WTC11 (cell line): ENCODE measurements around the gene SLC27A5. TPM values are rescaled to one million over a fixed set of nuclear protein-coding genes. Genes with fewer than 3 reads are reported as not detected.
A peak's percentile ranks its signal among the peaks of the same experiment; 100 is the strongest.

Experiments
- ATAC-seq: fragments of 200-7000 bp; cut with Tn5 transposase; 2 replicates; pipeline ENCODE4 v1.10.0; 2021; ENCODE audit warnings: mild to moderate bottlenecking, moderate library complexity
- CTCF ChIA-PET: fragments of 300-600 bp; sonication (Branson Sonifier 250); formaldehyde crosslinking; loops from one replicate; lab custom pipeline; 2021; ENCODE audit warnings: antibody characterized with exemption; lab: Charles Lee
- POLR2A ChIA-PET: fragments of 350-600 bp; sonication (Branson Sonifier 250); formaldehyde crosslinking; loops from one replicate; lab custom pipeline; 2021; ENCODE audit warnings: antibody characterized with exemption; lab: Charles Lee
- DNase-seq: peaks from one replicate; pipeline ENCODE4 v3.0.0; 2021; ENCODE audit warnings: low spot score
- H3K27ac Mint-ChIP-seq: 2 replicates; pipeline ENCODE4 v1.8.0; 2021; ENCODE audit warnings: mixed read lengths
- H3K27me3 Mint-ChIP-seq: 2 replicates; pipeline ENCODE4 v1.8.0; 2021; ENCODE audit warnings: low read depth, mild to moderate bottlenecking, moderate library complexity, mixed read lengths
- H3K36me3 Mint-ChIP-seq: 2 replicates; pipeline ENCODE4 v1.8.0; 2021; ENCODE audit warnings: mixed read lengths
- H3K4me1 Mint-ChIP-seq: 2 replicates; pipeline ENCODE4 v1.8.0; 2022; ENCODE audit warnings: mixed read lengths
- H3K4me3 Mint-ChIP-seq: 2 replicates; pipeline ENCODE4 v1.8.0; 2021; ENCODE audit warnings: mild to moderate bottlenecking, moderate library complexity, mixed read lengths
- H3K9me3 Mint-ChIP-seq: 2 replicates; pipeline ENCODE4 v1.8.0; 2021; ENCODE audit warnings: mixed read lengths
- CBFB ChIP-seq: sonication (generic); formaldehyde crosslinking; IDR thresholded peaks from 2 replicates; pipeline ENCODE4 v1.8.1; 2022; ENCODE audit warnings: mild to moderate bottlenecking, low read depth, missing genetic modification reagents
- EMX1 ChIP-seq: fragments of 250-450 bp; sonication (Bioruptor Pico); IDR thresholded peaks from 2 replicates; pipeline ENCODE4 v1.8.0; 2021; ENCODE audit warnings: mild to moderate bottlenecking
- ESRRA ChIP-seq: sonication (generic); formaldehyde crosslinking; IDR thresholded peaks from 2 replicates; pipeline ENCODE4 v1.8.1; 2022; ENCODE audit warnings: mild to moderate bottlenecking, missing genetic modification reagents, borderline replicate concordance
- ETV6 ChIP-seq: sonication (generic); formaldehyde crosslinking; IDR thresholded peaks from 2 replicates; pipeline ENCODE4 v1.8.1; 2022; ENCODE audit warnings: mild to moderate bottlenecking, missing genetic modification reagents
- FOXJ3 ChIP-seq: sonication (generic); formaldehyde crosslinking; IDR thresholded peaks from 2 replicates; pipeline ENCODE4 v1.9.0; 2021; ENCODE audit warnings: missing genetic modification reagents, mild to moderate bottlenecking, borderline replicate concordance
- GTF2I ChIP-seq: fragments of 250-450 bp; sonication (Bioruptor Pico); conservative IDR thresholded peaks from 2 replicates; pipeline ENCODE4 v1.4.0; 2021; ENCODE audit warnings: mild to moderate bottlenecking
- NFE2L1 ChIP-seq: sonication (generic); formaldehyde crosslinking; IDR thresholded peaks from 2 replicates; pipeline ENCODE4 v1.8.1; 2023; ENCODE audit warnings: missing genetic modification reagents
- NR2C2 ChIP-seq: sonication (generic); formaldehyde crosslinking; IDR thresholded peaks from 2 replicates; pipeline ENCODE4 v1.8.0; 2022; ENCODE audit warnings: mild to moderate bottlenecking, missing genetic modification reagents
- SMAD3 ChIP-seq: sonication (generic); formaldehyde crosslinking; IDR thresholded peaks from 2 replicates; pipeline ENCODE4 v1.8.0; 2022; ENCODE audit warnings: missing genetic modification reagents, mild to moderate bottlenecking, borderline replicate concordance
- SMAD4 ChIP-seq: sonication (generic); formaldehyde crosslinking; IDR thresholded peaks from 2 replicates; pipeline ENCODE4 v1.8.0; 2022; ENCODE audit warnings: mild to moderate bottlenecking, missing genetic modification reagents
- TCF7 ChIP-seq: sonication (generic); formaldehyde crosslinking; IDR thresholded peaks from 2 replicates; pipeline ENCODE4 v1.8.0; 2022; ENCODE audit warnings: mild to moderate bottlenecking, low read depth, missing genetic modification reagents, moderate library complexity
- TP53 ChIP-seq: sonication (generic); formaldehyde crosslinking; IDR thresholded peaks from 2 replicates; pipeline ENCODE4 v1.8.1; 2023; ENCODE audit warnings: mild to moderate bottlenecking, missing genetic modification reagents
- ZBTB21 ChIP-seq: sonication (generic); formaldehyde crosslinking; IDR thresholded peaks from 2 replicates; pipeline ENCODE4 v1.8.1; 2023; ENCODE audit warnings: mild to moderate bottlenecking, missing genetic modification reagents, borderline replicate concordance
- ZNF232 ChIP-seq: sonication (generic); formaldehyde crosslinking; IDR thresholded peaks from 2 replicates; pipeline ENCODE4 v1.8.0; 2022; ENCODE audit warnings: mild to moderate bottlenecking, missing genetic modification reagents
- ZNF423 ChIP-seq: fragments of 250-450 bp; sonication (Bioruptor Pico); IDR thresholded peaks from 2 replicates; pipeline ENCODE4 v2.1.2; 2022; ENCODE audit warnings: mild to moderate bottlenecking, moderate library complexity
- total RNA-seq: library from RNA; stranded (reverse); gene quantifications from 3 replicates; pipeline ENCODE4 v1.2.3, GENCODE V29; 2021
- TF ChIP-seq, protein P1 (sequence below): sonication (generic); formaldehyde crosslinking; IDR thresholded peaks from 2 replicates; pipeline ENCODE4 v1.8.1; 2022; ENCODE audit warnings: low read depth, mild to moderate bottlenecking, moderate library complexity, missing genetic modification reagents, borderline replicate concordance
- TF ChIP-seq, protein P2 (sequence below): sonication (generic); formaldehyde crosslinking; IDR thresholded peaks from 2 replicates; pipeline ENCODE4 v1.8.1; 2023; ENCODE audit warnings: mild to moderate bottlenecking, missing genetic modification reagents
- TF ChIP-seq, protein P3 (sequence below): fragments of 250-450 bp; sonication (Bioruptor Pico); conservative IDR thresholded peaks from 2 replicates; pipeline ENCODE4 v1.9.0; 2021; ENCODE audit warnings: mild to moderate bottlenecking
- TF ChIP-seq, protein P4 (sequence below): fragments of 250-450 bp; sonication (Bioruptor Pico); IDR thresholded peaks from 2 replicates; pipeline ENCODE4 v1.9.0; 2021; ENCODE audit warnings: moderate library complexity, mild to moderate bottlenecking, inconsistent platforms, borderline replicate concordance
- TF ChIP-seq, protein P5 (sequence below): sonication (generic); formaldehyde crosslinking; IDR thresholded peaks from 2 replicates; pipeline ENCODE4 v1.8.0; 2023; ENCODE audit warnings: missing genetic modification reagents
- TF ChIP-seq, protein P6 (sequence below): fragments of 250-450 bp; sonication (Bioruptor Pico); IDR thresholded peaks from 2 replicates; pipeline ENCODE4 v1.8.0; 2021; ENCODE audit warnings: mild to moderate bottlenecking
- TF ChIP-seq, protein P7 (sequence below): sonication (generic); formaldehyde crosslinking; IDR thresholded peaks from 2 replicates; pipeline ENCODE4 v1.8.1; 2022; ENCODE audit warnings: mild to moderate bottlenecking, moderate library complexity, missing genetic modification reagents
- TF ChIP-seq, protein P8 (sequence below): sonication (generic); formaldehyde crosslinking; IDR thresholded peaks from 2 replicates; pipeline ENCODE4 v1.8.1; 2023; ENCODE audit warnings: mild to moderate bottlenecking, moderate library complexity, missing genetic modification reagents

The SLC27A5 gene
- total RNA-seq, 1 experiment from 2014 or later: 21.9 TPM

DNA sequence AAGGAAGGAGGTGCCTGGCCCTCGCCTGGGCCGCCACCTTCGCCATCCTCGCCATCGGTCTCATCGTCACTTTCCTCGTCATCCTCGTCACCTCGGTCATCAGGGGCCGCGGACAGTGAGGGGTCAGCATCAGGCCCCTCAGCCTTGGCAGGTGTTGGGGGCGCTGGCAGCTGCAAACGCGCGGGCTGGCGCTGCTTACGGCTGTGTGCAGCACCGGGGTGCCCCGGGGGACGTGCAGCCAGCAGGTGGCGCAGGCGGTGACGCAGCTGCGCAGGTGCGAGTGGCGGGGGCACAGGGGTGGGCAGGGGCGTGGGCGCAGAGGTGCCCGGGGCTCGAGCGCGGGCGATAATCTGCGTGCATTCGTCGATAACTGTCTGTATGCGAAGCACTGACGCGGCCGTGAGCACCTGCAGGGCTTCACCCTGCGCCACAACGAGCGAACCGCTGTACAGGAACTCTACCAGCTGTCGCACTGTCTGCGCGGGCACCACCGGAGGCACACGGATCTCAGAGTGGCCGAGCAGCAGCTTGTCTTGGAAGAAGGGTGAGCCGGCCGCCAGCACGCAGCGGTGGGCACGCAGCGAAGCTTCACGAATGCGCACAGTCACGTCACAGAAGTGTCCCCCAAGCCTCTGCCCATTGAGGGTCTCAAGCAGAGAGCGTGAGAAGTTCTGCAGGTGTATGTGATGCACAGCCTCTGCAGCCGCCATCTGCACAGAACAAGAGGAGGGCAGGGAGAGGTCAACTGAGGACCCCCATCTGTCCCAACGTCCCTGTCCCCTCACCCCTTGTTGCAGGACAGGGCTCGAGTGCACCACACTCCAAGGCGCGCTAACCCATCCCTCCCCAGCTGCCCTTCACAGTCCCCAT lies 5.4 kb upstream of the SLC27A5 start:
- no peak overlapping the region for H3K4me3 Mint-ChIP-seq
- CTCF ChIA-PET: interaction anchor here (1.1 to 6.5 kb wide), 5 partner anchors 21 to 64 kb away, joined by 3 to 60 read pairs (median 20); partner anchors contain the start of gene TRIM28
- no peak overlapping the region for H3K27ac Mint-ChIP-seq
- H3K9me3 Mint-ChIP-seq: no peaks in the 10 kb centered on the region
- POLR2A ChIA-PET: no interaction called here
- peak; percentile 42 for DNase-seq
- ATAC-seq: no peak
- TF ChIP-seq, protein P1, sequence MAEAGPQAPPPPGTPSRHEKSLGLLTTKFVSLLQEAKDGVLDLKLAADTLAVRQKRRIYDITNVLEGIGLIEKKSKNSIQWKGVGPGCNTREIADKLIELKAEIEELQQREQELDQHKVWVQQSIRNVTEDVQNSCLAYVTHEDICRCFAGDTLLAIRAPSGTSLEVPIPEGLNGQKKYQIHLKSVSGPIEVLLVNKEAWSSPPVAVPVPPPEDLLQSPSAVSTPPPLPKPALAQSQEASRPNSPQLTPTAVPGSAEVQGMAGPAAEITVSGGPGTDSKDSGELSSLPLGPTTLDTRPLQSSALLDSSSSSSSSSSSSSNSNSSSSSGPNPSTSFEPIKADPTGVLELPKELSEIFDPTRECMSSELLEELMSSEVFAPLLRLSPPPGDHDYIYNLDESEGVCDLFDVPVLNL: no peak
- TF ChIP-seq EMX1 (CRISPR knock-in tag) (no peak), TCF7 (CRISPR knock-in tag) (0 out of 2 replicates have a peak, but pooled peaks have one; percentile 23), TP53 (no peak), CBFB (CRISPR knock-in tag) (no peak)
- TF ChIP-seq, protein P2, sequence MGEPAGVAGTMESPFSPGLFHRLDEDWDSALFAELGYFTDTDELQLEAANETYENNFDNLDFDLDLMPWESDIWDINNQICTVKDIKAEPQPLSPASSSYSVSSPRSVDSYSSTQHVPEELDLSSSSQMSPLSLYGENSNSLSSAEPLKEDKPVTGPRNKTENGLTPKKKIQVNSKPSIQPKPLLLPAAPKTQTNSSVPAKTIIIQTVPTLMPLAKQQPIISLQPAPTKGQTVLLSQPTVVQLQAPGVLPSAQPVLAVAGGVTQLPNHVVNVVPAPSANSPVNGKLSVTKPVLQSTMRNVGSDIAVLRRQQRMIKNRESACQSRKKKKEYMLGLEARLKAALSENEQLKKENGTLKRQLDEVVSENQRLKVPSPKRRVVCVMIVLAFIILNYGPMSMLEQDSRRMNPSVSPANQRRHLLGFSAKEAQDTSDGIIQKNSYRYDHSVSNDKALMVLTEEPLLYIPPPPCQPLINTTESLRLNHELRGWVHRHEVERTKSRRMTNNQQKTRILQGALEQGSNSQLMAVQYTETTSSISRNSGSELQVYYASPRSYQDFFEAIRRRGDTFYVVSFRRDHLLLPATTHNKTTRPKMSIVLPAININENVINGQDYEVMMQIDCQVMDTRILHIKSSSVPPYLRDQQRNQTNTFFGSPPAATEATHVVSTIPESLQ (CRISPR knock-in tag): no peak
- H3K4me1 Mint-ChIP-seq: peaks cover 45% of the 10 kb centered on the region
- H3K27me3 Mint-ChIP-seq: peaks cover 3% of the 10 kb centered on the region
- H3K36me3 Mint-ChIP-seq: peaks cover 5% of the 10 kb centered on the region

DNA sequence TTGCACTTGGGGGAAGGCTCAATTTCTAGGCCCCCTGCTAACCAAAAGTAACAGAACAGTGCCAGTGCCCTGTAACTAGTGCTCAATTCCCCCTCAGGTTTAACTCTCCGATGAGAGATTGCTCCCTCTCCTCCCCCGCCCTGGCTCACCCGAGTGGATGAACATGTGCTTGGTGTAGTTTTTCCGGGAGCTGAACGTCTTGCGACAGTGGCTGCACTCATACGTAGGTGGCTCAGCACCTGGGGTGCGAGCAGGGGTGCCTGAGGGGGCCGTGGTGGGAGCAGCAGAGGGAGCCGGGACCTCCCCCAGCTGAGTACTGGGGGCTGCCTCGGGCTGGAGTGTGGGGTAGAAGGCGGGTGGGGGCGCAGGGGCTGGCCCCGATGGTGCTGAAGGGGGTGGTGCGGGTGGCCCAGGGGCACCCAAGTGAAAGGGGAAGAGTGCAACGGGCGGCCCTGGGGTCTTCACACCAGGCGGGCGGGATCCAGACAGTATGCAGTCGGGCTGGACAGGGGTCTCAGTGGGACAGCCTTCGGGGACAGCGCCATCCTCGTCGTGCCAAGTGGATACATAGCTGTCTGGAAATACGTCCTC lies 4.5 kb upstream of the SLC27A5 start:
- DNase-seq (no peak), ATAC-seq (no peak)
- H3K36me3 Mint-ChIP-seq: peaks cover 5% of the 10 kb centered on the region
- H3K4me1 Mint-ChIP-seq: peaks cover 40% of the 10 kb centered on the region
- ChIA-PET CTCF (interaction anchor here (1.1 to 6.5 kb wide), 5 partner anchors 22 to 65 kb away, joined by 3 to 60 read pairs (median 20); partner anchors contain the start of gene TRIM28), POLR2A (no interaction called here)
- peaks cover 5% of the 10 kb centered on the region for H3K27me3 Mint-ChIP-seq
- no peaks in the 10 kb centered on the region for H3K9me3 Mint-ChIP-seq
- peak overlapping the region; percentile 75; the same call in 1 of the 2 replicates for H3K4me3 Mint-ChIP-seq
- H3K27ac Mint-ChIP-seq: no peak overlapping the region
- TF ChIP-seq GTF2I (CRISPR knock-in tag) (no peak), ZNF232 (CRISPR knock-in tag) (no peak), ZBTB21 (CRISPR knock-in tag) (no peak), ETV6 (CRISPR knock-in tag) (no peak), SMAD4 (no peak), TP53 (no peak), ESRRA (no peak), SMAD3 (CRISPR knock-in tag) (no peak), NFE2L1 (CRISPR knock-in tag) (no peak), NR2C2 (CRISPR knock-in tag) (no peak), FOXJ3 (CRISPR knock-in tag) (no peak), ZNF423 (CRISPR knock-in tag) (no peak)
- TF ChIP-seq, protein P3, sequence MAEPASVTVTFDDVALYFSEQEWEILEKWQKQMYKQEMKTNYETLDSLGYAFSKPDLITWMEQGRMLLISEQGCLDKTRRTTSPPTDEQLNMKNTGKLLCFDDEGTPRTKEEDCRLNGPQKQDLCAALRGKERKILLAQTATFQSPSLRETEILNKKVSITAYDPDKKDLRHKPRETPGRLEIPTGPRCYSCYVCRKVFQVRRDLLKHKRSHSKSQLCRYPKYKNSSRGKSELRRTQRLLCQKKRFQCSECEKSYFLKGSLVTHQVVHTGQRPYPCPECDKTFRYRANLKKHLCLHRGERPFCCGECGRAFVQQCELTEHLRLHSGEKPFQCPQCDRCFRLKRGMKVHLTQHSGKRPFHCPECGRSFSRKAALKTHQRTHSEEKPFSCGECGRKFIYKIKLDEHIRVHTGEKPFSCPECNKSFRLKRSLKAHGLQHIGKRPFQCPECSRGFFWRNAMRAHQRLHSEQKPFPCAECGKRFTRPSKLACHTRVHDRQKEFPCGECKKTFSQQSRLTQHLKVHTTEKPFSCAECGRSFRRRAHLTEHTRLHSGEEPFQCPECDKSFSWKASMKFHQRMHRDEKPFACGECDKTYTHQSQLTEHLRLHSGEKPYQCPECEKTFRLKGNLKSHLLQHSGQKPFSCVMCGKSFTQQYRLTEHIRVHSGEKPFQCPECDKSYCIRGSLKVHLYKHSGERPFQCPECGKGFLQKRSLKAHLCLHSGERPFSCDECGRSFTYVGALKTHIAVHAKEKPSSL (CRISPR knock-in tag): no peak
- TF ChIP-seq, protein P4, sequence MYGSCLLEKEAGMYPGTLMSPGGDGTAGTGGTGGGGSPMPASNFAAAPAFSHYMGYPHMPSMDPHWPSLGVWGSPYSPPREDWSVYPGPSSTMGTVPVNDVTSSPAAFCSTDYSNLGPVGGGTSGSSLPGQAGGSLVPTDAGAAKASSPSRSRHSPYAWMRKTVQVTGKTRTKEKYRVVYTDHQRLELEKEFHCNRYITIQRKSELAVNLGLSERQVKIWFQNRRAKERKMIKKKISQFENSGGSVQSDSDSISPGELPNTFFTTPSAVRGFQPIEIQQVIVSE (CRISPR knock-in tag): no peak
- TF ChIP-seq, protein P5, sequence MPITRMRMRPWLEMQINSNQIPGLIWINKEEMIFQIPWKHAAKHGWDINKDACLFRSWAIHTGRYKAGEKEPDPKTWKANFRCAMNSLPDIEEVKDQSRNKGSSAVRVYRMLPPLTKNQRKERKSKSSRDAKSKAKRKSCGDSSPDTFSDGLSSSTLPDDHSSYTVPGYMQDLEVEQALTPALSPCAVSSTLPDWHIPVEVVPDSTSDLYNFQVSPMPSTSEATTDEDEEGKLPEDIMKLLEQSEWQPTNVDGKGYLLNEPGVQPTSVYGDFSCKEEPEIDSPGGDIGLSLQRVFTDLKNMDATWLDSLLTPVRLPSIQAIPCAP (CRISPR knock-in tag): no peak
- TF ChIP-seq, protein P6, sequence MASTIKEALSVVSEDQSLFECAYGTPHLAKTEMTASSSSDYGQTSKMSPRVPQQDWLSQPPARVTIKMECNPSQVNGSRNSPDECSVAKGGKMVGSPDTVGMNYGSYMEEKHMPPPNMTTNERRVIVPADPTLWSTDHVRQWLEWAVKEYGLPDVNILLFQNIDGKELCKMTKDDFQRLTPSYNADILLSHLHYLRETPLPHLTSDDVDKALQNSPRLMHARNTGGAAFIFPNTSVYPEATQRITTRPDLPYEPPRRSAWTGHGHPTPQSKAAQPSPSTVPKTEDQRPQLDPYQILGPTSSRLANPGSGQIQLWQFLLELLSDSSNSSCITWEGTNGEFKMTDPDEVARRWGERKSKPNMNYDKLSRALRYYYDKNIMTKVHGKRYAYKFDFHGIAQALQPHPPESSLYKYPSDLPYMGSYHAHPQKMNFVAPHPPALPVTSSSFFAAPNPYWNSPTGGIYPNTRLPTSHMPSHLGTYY (CRISPR knock-in tag): no peak
- TF ChIP-seq, protein P7, sequence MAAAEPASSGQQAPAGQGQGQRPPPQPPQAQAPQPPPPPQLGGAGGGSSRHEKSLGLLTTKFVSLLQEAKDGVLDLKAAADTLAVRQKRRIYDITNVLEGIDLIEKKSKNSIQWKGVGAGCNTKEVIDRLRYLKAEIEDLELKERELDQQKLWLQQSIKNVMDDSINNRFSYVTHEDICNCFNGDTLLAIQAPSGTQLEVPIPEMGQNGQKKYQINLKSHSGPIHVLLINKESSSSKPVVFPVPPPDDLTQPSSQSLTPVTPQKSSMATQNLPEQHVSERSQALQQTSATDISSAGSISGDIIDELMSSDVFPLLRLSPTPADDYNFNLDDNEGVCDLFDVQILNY: no peak
- TF ChIP-seq, protein P8, sequence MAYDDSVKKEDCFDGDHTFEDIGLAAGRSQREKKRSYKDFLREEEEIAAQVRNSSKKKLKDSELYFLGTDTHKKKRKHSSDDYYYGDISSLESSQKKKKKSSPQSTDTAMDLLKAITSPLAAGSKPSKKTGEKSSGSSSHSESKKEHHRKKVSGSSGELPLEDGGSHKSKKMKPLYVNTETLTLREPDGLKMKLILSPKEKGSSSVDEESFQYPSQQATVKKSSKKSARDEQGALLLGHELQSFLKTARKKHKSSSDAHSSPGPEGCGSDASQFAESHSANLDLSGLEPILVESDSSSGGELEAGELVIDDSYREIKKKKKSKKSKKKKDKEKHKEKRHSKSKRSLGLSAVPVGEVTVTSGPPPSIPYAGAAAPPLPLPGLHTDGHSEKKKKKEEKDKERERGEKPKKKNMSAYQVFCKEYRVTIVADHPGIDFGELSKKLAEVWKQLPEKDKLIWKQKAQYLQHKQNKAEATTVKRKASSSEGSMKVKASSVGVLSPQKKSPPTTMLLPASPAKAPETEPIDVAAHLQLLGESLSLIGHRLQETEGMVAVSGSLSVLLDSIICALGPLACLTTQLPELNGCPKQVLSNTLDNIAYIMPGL (CRISPR knock-in tag): no peak
